ENCODE results near the gene DEDD.

GRCh38 chr1:161073474-161074121 is 58.9 kb downstream of the DEDD start:
- TF ChIP-seq, protein P1, sequence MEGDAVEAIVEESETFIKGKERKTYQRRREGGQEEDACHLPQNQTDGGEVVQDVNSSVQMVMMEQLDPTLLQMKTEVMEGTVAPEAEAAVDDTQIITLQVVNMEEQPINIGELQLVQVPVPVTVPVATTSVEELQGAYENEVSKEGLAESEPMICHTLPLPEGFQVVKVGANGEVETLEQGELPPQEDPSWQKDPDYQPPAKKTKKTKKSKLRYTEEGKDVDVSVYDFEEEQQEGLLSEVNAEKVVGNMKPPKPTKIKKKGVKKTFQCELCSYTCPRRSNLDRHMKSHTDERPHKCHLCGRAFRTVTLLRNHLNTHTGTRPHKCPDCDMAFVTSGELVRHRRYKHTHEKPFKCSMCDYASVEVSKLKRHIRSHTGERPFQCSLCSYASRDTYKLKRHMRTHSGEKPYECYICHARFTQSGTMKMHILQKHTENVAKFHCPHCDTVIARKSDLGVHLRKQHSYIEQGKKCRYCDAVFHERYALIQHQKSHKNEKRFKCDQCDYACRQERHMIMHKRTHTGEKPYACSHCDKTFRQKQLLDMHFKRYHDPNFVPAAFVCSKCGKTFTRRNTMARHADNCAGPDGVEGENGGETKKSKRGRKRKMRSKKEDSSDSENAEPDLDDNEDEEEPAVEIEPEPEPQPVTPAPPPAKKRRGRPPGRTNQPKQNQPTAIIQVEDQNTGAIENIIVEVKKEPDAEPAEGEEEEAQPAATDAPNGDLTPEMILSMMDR (IDR thresholded peaks at IDR 0.05 in 2 of 3, conservative IDR thresholded peaks at IDR 0.05 in 1 of 3; ENCODE audit: borderline replicate concordance in 1 of 3, insufficient read depth in 1 of 3, low read depth in 2 of 3, low read length in 2 of 3) = 0 out of 6 replicates have a peak, but pooled peaks of 1 of the 3 experiments have one; percentile 6
- TF ChIP-seq POLR2A (IDR thresholded peaks at IDR 0.05; ENCODE audit: borderline replicate concordance, extremely low read depth, insufficient read depth, insufficient read length) = no peak
- peak; percentile 29; the same call in 1 of the 2 replicates for TF ChIP-seq MAX (IDR thresholded peaks at IDR 0.05)
- no peak for TF ChIP-seq EZH2 (IDR thresholded peaks at IDR 0.05)
- TF ChIP-seq POLR2AphosphoS5 (IDR thresholded peaks at IDR 0.05; ENCODE audit: low read depth, low read length) = no peak
- TF ChIP-seq YY1 (IDR thresholded peaks at IDR 0.05; ENCODE audit: extremely low read depth, insufficient replicate concordance, low read depth, low read length) = no peak
- peak; percentile 31 for TF ChIP-seq RAD21 (IDR thresholded peaks at IDR 0.05; ENCODE audit: low read depth)
- TF ChIP-seq, protein P2, sequence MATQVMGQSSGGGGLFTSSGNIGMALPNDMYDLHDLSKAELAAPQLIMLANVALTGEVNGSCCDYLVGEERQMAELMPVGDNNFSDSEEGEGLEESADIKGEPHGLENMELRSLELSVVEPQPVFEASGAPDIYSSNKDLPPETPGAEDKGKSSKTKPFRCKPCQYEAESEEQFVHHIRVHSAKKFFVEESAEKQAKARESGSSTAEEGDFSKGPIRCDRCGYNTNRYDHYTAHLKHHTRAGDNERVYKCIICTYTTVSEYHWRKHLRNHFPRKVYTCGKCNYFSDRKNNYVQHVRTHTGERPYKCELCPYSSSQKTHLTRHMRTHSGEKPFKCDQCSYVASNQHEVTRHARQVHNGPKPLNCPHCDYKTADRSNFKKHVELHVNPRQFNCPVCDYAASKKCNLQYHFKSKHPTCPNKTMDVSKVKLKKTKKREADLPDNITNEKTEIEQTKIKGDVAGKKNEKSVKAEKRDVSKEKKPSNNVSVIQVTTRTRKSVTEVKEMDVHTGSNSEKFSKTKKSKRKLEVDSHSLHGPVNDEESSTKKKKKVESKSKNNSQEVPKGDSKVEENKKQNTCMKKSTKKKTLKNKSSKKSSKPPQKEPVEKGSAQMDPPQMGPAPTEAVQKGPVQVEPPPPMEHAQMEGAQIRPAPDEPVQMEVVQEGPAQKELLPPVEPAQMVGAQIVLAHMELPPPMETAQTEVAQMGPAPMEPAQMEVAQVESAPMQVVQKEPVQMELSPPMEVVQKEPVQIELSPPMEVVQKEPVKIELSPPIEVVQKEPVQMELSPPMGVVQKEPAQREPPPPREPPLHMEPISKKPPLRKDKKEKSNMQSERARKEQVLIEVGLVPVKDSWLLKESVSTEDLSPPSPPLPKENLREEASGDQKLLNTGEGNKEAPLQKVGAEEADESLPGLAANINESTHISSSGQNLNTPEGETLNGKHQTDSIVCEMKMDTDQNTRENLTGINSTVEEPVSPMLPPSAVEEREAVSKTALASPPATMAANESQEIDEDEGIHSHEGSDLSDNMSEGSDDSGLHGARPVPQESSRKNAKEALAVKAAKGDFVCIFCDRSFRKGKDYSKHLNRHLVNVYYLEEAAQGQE (IDR thresholded peaks at IDR 0.05; ENCODE audit: low read depth) = no peak

All from HCT116 (cell line).